Epithelial cell of esophagus (primary cell): ENCODE results near the gene SCRN2.

Source experiments
- DNase-seq: peaks from one replicate; pipeline ENCODE4 v3.0.0; 2010; ENCODE audit warnings: low read depth
- H3K4me3 ChIP-seq: 2 replicates; pipeline ENCODE4 v1.5.1; 2011; ENCODE audit warnings: mild to moderate bottlenecking, low read length, control low read depth
- TF ChIP-seq, protein P1 (sequence below): IDR thresholded peaks from 2 replicates; pipeline ENCODE4 v1.5.1; 2011; ENCODE audit warnings: low read depth, mild to moderate bottlenecking, low read length, control low read depth, inconsistent platforms; ENCODE audit not compliant: insufficient read depth; ENCODE audit errors: missing control alignments

Gene SCRN2

DNA sequence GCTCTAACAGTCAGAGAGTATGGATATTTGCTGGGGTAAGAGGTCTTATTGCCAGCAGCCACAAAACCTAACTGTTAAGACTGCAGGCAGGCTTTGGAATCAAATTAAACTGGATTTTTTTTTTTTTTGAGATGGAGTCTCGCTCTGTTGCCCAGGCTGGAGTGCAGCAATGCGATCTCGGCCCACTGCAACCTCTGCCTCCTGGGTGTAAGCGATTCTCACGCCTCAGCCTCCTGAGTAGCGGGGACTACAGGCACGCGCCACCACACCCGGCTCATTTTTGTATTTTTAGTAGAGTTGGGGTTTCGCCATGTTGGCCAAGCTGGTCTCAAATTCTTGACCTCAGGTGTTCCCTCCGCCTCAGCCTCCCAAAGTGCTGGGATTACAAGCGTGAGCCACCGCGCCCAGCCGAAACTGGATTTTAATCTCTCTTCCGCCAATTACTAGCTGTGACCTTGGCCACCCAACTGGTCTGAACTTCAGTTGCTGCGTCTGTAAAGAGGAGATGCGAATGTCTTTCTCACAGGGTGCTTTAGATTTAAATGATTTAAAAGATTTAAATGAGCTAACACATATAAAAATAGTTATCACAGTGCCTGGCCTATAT lies 10.6 kb downstream of the SCRN2 start:
- DNase-seq, result no peak
- H3K4me3 ChIP-seq, result peak overlapping the region; percentile 68
- TF ChIP-seq, protein P1, sequence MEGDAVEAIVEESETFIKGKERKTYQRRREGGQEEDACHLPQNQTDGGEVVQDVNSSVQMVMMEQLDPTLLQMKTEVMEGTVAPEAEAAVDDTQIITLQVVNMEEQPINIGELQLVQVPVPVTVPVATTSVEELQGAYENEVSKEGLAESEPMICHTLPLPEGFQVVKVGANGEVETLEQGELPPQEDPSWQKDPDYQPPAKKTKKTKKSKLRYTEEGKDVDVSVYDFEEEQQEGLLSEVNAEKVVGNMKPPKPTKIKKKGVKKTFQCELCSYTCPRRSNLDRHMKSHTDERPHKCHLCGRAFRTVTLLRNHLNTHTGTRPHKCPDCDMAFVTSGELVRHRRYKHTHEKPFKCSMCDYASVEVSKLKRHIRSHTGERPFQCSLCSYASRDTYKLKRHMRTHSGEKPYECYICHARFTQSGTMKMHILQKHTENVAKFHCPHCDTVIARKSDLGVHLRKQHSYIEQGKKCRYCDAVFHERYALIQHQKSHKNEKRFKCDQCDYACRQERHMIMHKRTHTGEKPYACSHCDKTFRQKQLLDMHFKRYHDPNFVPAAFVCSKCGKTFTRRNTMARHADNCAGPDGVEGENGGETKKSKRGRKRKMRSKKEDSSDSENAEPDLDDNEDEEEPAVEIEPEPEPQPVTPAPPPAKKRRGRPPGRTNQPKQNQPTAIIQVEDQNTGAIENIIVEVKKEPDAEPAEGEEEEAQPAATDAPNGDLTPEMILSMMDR, result no peak

DNA sequence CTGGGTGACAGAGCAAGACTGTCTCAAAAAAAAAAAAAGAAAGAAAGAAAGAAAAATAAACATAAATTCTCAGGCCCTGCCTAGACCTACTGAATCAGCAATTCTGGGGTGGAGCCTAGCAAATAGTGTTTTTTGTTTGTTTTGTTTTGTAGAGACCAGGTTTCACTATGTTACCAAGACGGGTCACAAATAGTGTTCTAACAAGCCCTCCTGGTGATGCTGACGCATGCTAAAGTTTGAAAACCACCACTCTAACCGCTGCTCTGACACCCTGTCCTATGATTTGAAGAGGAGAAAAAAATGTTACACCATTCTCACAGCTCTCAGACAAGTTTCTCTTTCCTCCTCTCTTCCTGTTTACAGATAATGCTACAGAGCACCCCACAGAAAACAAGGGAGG lies 11.2 kb downstream of the SCRN2 start:
- TF ChIP-seq, protein P1, result no peak
- DNase-seq, result no peak
- no peak overlapping the region for H3K4me3 ChIP-seq

DNA sequence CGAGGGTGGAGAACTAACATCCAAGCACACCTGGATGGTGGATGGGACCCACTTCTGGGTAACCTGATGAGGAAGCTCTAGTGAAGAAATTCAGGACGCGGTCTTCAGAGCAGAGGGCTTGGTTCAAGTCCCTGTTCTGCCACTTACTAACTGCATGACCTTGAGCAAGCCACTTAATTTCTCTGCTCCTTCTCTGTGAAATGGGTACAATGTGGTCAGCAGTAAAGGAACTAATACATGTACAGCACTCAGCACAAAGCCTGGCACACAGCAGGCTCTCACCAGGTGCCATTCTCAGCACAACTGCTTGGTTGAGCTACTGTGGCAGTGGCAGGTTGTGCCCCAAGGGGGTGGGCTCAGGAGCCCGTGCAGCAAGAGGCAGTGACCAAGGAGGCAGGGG lies 17.6 kb downstream of the SCRN2 start:
- no peak for DNase-seq
- H3K4me3 ChIP-seq, result no peak overlapping the region
- TF ChIP-seq, protein P1, result no peak

DNA sequence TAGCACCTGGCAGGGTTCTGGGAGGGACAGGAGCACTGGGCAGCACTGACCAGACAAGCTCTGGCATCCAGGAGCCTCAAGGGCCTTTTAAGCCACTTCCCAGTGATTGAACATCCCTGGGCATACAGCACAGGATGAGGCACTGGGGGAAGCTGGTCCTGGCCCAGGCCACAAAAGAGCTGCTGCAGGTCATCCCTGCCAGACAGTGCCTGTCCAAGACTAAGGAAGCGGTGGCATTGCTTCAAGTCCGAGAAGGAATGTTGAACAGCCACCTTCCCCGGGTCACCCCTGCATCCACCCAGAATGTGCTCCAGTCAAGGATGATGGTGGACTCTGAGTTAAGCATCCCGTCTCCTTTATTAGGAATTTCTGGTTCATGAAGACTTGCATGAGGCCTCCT lies 18.3 kb downstream of the SCRN2 start:
- TF ChIP-seq, protein P1, result no peak
- DNase-seq, result no peak
- no peak overlapping the region for H3K4me3 ChIP-seq

DNA sequence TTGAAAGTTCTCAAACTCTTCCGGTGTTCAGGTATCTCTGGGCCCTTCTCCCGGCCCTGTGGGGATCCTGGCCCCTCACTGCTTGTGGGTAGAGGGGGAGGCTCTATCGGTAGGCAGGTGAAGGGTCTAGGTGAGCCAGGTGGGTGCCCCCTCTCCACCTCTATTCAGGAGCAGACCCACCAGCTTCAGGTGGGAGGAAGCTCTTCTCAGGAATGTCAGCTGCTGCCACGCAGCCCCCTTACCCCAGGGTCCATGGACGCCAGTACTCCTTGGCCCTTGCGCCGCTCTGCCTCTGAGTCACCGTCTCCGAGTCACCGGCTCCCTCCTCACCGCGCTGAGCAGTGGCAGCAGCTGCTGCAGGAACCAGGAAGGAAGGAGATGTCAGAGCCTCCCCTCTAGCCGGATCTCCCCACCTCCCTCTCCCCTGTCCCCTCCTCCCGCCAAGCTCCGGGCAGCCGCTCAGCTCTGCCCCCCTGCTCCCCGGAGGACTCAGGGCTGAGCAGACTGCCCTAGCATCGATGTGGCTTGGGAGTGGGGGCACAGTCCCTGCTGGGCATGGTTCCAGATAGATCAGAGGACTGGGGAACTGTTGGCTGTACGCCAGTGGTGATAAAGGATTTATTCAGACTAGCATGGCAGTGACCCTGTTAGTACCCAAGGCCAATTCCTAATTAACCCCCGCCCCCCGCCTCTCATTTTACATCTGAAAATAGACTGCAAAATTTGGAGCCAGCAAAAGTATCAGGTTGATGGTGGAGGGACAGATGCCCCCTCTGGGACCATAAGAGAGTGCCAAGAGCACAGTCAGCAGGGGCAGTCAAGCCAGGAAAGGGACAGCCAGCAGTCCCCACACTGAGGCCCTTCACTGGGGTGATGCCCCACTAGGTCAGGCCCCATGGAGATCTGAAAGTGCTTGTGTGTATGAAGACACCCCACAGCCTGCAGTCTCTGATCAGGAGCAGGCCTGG lies 19.4 kb downstream of the SCRN2 start, which contains the start of gene OSBPL7:
TSS of gene OSBPL7 (minus strand) at position 371 of the 968 bp plus-strand sequence. CDS start 1,516 bp downstream, outside the sequence.
- TF ChIP-seq, protein P1, result no peak
- peak; percentile 81 for DNase-seq
- H3K4me3 ChIP-seq, result peak within 1 kb of the TSS; percentile 69

DNA sequence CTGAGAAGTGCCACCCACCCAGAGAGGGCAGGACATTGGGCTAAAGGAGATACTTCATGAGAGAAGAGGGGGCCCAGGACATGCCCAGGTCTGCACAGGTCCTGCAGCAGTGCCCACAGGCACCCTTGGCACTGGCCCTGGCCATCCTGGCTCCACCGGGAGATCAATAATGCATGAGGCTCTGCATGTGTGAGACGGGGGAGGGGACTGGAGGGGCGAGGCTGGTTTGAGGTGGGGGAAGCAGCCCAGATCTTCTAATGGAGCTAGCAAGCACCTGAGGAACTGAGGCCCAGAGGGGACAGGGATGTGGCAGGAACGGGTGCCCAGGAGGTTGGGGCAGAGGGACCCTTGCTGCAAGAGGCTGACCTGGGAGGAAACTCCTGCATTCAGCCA lies 20.0 kb downstream of the SCRN2 start:
- no peak for DNase-seq
- TF ChIP-seq, protein P1, result no peak
- peak overlapping the region; percentile 69 for H3K4me3 ChIP-seq
